Stimulated activated CD4-positive, alpha-beta T cell treated with anti-CD3 and anti-CD28 coated beads, Interleukin-1b, Interleukin-23, amount 100 ng/mL, for 4 hours (primary cell): ENCODE results near the gene USE1.

Experiments
- DNase-seq, 2 donors: peaks; one replicate each; pipeline ENCODE4 v3.0.0-alpha.2; 2020; ENCODE audit warnings: low read depth in 2 of 2

Gene USE1

GRCh38 chr19:17205237-17206140, 9.7 kb upstream of the USE1 start:
- DNase-seq, result peak; percentile 43 to 46

GRCh38 chr19:17206736-17207581, 8.2 kb upstream of the USE1 start:
- no peak for DNase-seq

- no peak for DNase-seq
These were observed 5.8 kb upstream of the USE1 start for GRCh38 chr19:17209126-17210036.

- no peak for DNase-seq
These were observed 4.9 kb upstream of the USE1 start for GRCh38 chr19:17210296-17210695.

GRCh38 chr19:17211547-17212446, 3.4 kb upstream of the USE1 start:
- no peak for DNase-seq

- no peak for DNase-seq
These were observed 1.8 kb upstream of the USE1 start for GRCh38 chr19:17213334-17213733.

- DNase-seq, result no peak
These were observed 540 bp upstream of the USE1 start for GRCh38 chr19:17214508-17215126.

- DNase-seq, result no peak
These were observed 1.0 kb downstream of the USE1 start for GRCh38 chr19:17216058-17216670.

- DNase-seq, result no peak
These were observed 4.1 kb downstream of the USE1 start for GRCh38 chr19:17219286-17219685.

GRCh38 chr19:17220207-17220758, 5.1 kb downstream of the USE1 start:
- no peak for DNase-seq

- DNase-seq, result no peak
These were observed 9.9 kb downstream of the USE1 start for GRCh38 chr19:17225053-17225452.

GRCh38 chr19:17226002-17226933, 11.1 kb downstream of the USE1 start, which contains the start of gene OCEL1:
TSS of gene OCEL1 (plus strand) at chr19:17226226. CDS start at chr19:17226248, 22 bp downstream.
- peak; percentile 95 to 96 for DNase-seq

- DNase-seq, result no peak
These were observed 12.7 kb downstream of the USE1 start for GRCh38 chr19:17227798-17228367.

GRCh38 chr19:17229890-17230289, 14.7 kb downstream of the USE1 start:
- no peak for DNase-seq

- no peak for DNase-seq
These were observed 17.1 kb downstream of the USE1 start for GRCh38 chr19:17232258-17232657.

GRCh38 chr19:17234911-17235299, 19.7 kb downstream of the USE1 start:
- DNase-seq, result peak; percentile 57 to 59

GRCh38 chr19:17235300-17235970, 20.3 kb downstream of the USE1 start:
- peak; percentile 66 for DNase-seq
